SK-N-SH treated with all-trans-retinoic acid at 6 μM for 48 hours (cell line): ENCODE data around the gene LRFN5.

Experiments used
- ATAC-seq: fragments of 200-7000 bp; cut with Tn5 transposase; 3 replicates; pipeline ENCODE4 v1.9.1; 2020; ENCODE audit warnings: mild to moderate bottlenecking, moderate library complexity
- ARNTL ChIP-seq: fragments of 450-650 bp; formaldehyde crosslinking; IDR thresholded peaks from 2 replicates; pipeline ENCODE4 v1.5.0; 2020; ENCODE audit warnings: low read depth, mild to moderate bottlenecking, moderate library complexity, borderline replicate concordance
- BACH2 ChIP-seq: fragments of 250-450 bp; sonication (Bioruptor Pico); IDR thresholded peaks from 2 replicates; pipeline ENCODE4 v1.9.0; 2021; ENCODE audit warnings: mild to moderate bottlenecking, borderline replicate concordance
- CSDC2 ChIP-seq: fragments of 250-450 bp; sonication (Bioruptor Pico); IDR thresholded peaks from 2 replicates; pipeline ENCODE4 v1.5.0; 2020; ENCODE audit warnings: mild to moderate bottlenecking, moderate library complexity
- ESRRG ChIP-seq: fragments of 250-450 bp; sonication (Bioruptor Pico); IDR thresholded peaks from 2 replicates; pipeline ENCODE4 v1.6.1; 2021; ENCODE audit warnings: mild to moderate bottlenecking
- GLIS3 ChIP-seq: fragments of 250-450 bp; sonication (Bioruptor Pico); IDR thresholded peaks from 2 replicates; pipeline ENCODE4 v1.5.0; 2020; ENCODE audit warnings: mild to moderate bottlenecking, moderate library complexity
- ISL1 ChIP-seq: fragments of 250-450 bp; sonication (Bioruptor Pico); IDR thresholded peaks from 2 replicates; pipeline ENCODE4 v2.1.2; 2022; ENCODE audit warnings: mild to moderate bottlenecking, moderate library complexity
- OSR1 ChIP-seq: fragments of 250-450 bp; sonication (Bioruptor Pico); IDR thresholded peaks from 2 replicates; pipeline ENCODE4 v1.8.0; 2022; ENCODE audit warnings: moderate library complexity, mild to moderate bottlenecking, inconsistent platforms
- PPARA ChIP-seq: fragments of 250-450 bp; sonication (Bioruptor Pico); IDR thresholded peaks from 2 replicates; pipeline ENCODE4 v1.5.0; 2020; ENCODE audit warnings: mild to moderate bottlenecking, borderline replicate concordance
- RARB ChIP-seq: fragments of 250-450 bp; sonication (Bioruptor Pico); IDR thresholded peaks from 2 replicates; pipeline ENCODE4 v1.8.0; 2021; ENCODE audit warnings: mild to moderate bottlenecking, moderate library complexity
- SNAI2 ChIP-seq: fragments of 250-450 bp; sonication (Bioruptor Pico); IDR thresholded peaks from 2 replicates; pipeline ENCODE4 v1.5.0; 2020; ENCODE audit warnings: mild to moderate bottlenecking, moderate library complexity
- TCF4 ChIP-seq: fragments of 250-450 bp; sonication (Bioruptor Pico); IDR thresholded peaks from 2 replicates; pipeline ENCODE4 v1.8.0; 2021; ENCODE audit warnings: mild to moderate bottlenecking, moderate library complexity, borderline replicate concordance
- TOX ChIP-seq: fragments of 250-450 bp; sonication (Bioruptor Pico); IDR thresholded peaks from 2 replicates; pipeline ENCODE4 v1.8.0; 2021; ENCODE audit warnings: mild to moderate bottlenecking, moderate library complexity, borderline replicate concordance
- ZC3H10 ChIP-seq: fragments of 250-450 bp; sonication (Bioruptor Pico); IDR thresholded peaks from 2 replicates; pipeline ENCODE4 v1.5.1; 2021; ENCODE audit warnings: mild to moderate bottlenecking, moderate library complexity
- ZFP3 ChIP-seq: fragments of 250-450 bp; sonication (Bioruptor Pico); IDR thresholded peaks from 2 replicates; pipeline ENCODE4 v1.5.0; 2020; ENCODE audit warnings: mild to moderate bottlenecking, moderate library complexity
- ZFP30 ChIP-seq: fragments of 450-650 bp; formaldehyde crosslinking; IDR thresholded peaks from 2 replicates; pipeline ENCODE4 v1.5.0; 2022; ENCODE audit warnings: mild to moderate bottlenecking, moderate library complexity
- ZNF565 ChIP-seq: fragments of 450-650 bp; formaldehyde crosslinking; conservative IDR thresholded peaks from 2 replicates; pipeline ENCODE4 v1.5.0; 2020; ENCODE audit warnings: low read depth, mild to moderate bottlenecking, moderate library complexity
- ZNF70 ChIP-seq: fragments of 450-650 bp; formaldehyde crosslinking; IDR thresholded peaks from 2 replicates; pipeline ENCODE4 v1.5.0; 2020; ENCODE audit warnings: mild to moderate bottlenecking, moderate library complexity
- ZNF8 ChIP-seq: fragments of 450-650 bp; formaldehyde crosslinking; IDR thresholded peaks from 2 replicates; pipeline ENCODE4 v1.5.0; 2020; ENCODE audit warnings: mild to moderate bottlenecking, moderate library complexity
- TF ChIP-seq, protein P1 (sequence below): fragments of 250-450 bp; sonication (Bioruptor Pico); IDR thresholded peaks from 2 replicates; pipeline ENCODE4 v1.5.1; 2021; ENCODE audit warnings: mild to moderate bottlenecking, moderate library complexity
- TF ChIP-seq, protein P2 (sequence below): fragments of 250-450 bp; sonication (Bioruptor Pico); IDR thresholded peaks from 2 replicates; pipeline ENCODE4 v1.8.0; 2020; ENCODE audit warnings: mild to moderate bottlenecking, moderate library complexity, borderline replicate concordance
- TF ChIP-seq, protein P3 (sequence below): fragments of 250-450 bp; sonication (Bioruptor Pico); IDR thresholded peaks from 2 replicates; pipeline ENCODE4 v1.5.0; 2020; ENCODE audit warnings: mild to moderate bottlenecking, moderate library complexity
- TF ChIP-seq, protein P4 (sequence below): fragments of 250-450 bp; sonication (Bioruptor Pico); IDR thresholded peaks from 2 replicates; pipeline ENCODE4 v1.5.1; 2020; ENCODE audit warnings: low read depth, mild to moderate bottlenecking, moderate library complexity

The LRFN5 gene

DNA sequence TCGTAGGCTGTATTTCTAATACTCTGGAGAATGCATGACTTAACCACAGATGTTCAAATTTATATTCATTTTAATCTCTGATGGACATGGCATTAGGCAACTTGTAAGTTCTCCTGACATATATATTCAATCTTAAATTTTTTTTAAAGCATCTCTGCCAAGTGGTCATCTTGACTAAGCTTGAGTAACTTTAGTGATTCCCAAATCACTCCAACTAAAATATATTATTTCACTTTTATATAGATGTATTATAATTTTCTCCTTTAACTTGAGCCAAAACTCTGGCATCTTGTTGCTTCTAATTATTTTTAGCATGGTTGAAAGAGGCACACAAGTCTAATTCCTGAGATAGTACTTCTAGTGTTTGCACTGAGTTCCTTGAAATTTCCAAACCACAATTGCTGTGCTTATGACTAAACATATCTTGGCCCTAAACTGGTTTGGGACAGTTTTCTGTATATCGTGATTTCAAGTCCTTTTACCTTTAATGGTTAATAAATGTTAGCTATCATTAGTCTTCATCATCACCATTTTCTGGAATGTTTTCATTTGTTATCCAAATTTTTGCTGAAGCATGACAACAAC, 8.4 kb downstream of the LRFN5 start:
- no peak for TF ChIP-seq ZFP3 (CRISPR knock-in tag)
- TF ChIP-seq CSDC2 (CRISPR knock-in tag) = no peak
- no peak for ATAC-seq

DNA sequence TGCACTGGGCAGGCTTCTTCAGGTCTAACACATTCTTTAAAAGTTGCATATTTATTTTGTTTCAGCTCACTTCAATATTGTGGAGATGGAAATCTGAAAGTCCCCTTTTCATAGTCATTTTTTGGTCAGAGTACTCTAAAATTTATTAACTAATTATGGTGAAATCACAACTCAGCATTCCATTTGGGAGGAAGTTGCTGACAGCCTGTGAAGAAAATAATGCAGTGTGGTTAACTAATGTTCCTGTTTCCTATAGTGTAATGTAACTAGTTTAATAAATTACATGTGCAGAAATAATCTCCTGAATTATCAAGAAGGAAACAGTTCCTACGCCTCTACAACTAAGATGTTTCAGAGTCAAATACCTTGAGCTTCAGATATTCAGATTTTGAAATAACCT, 17.1 kb downstream of the LRFN5 start:
- TF ChIP-seq BACH2 = no peak
- no peak for TF ChIP-seq ZFP30
- TF ChIP-seq TCF4 = no peak
- TF ChIP-seq ZNF70 (CRISPR knock-in tag) = no peak
- TF ChIP-seq, protein P1, sequence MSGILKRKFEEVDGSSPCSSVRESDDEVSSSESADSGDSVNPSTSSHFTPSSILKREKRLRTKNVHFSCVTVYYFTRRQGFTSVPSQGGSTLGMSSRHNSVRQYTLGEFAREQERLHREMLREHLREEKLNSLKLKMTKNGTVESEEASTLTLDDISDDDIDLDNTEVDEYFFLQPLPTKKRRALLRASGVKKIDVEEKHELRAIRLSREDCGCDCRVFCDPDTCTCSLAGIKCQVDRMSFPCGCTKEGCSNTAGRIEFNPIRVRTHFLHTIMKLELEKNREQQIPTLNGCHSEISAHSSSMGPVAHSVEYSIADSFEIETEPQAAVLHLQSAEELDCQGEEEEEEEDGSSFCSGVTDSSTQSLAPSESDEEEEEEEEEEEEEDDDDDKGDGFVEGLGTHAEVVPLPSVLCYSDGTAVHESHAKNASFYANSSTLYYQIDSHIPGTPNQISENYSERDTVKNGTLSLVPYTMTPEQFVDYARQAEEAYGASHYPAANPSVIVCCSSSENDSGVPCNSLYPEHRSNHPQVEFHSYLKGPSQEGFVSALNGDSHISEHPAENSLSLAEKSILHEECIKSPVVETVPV (CRISPR knock-in tag) = no peak
- TF ChIP-seq GLIS3 (CRISPR knock-in tag) = no peak
- TF ChIP-seq, protein P2, sequence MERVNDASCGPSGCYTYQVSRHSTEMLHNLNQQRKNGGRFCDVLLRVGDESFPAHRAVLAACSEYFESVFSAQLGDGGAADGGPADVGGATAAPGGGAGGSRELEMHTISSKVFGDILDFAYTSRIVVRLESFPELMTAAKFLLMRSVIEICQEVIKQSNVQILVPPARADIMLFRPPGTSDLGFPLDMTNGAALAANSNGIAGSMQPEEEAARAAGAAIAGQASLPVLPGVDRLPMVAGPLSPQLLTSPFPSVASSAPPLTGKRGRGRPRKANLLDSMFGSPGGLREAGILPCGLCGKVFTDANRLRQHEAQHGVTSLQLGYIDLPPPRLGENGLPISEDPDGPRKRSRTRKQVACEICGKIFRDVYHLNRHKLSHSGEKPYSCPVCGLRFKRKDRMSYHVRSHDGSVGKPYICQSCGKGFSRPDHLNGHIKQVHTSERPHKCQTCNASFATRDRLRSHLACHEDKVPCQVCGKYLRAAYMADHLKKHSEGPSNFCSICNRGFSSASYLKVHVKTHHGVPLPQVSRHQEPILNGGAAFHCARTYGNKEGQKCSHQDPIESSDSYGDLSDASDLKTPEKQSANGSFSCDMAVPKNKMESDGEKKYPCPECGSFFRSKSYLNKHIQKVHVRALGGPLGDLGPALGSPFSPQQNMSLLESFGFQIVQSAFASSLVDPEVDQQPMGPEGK (CRISPR knock-in tag) = no peak
- no peak for TF ChIP-seq SNAI2
- TF ChIP-seq ZNF565 (CRISPR knock-in tag) = no peak
- no peak for TF ChIP-seq CSDC2 (CRISPR knock-in tag)
- no peak for TF ChIP-seq RARB
- TF ChIP-seq ZNF8 (CRISPR knock-in tag) = no peak
- no peak for TF ChIP-seq ARNTL (CRISPR knock-in tag)
- TF ChIP-seq ZC3H10 = no peak
- TF ChIP-seq ISL1 = no peak
- TF ChIP-seq PPARA (CRISPR knock-in tag) = no peak
- TF ChIP-seq, protein P3, sequence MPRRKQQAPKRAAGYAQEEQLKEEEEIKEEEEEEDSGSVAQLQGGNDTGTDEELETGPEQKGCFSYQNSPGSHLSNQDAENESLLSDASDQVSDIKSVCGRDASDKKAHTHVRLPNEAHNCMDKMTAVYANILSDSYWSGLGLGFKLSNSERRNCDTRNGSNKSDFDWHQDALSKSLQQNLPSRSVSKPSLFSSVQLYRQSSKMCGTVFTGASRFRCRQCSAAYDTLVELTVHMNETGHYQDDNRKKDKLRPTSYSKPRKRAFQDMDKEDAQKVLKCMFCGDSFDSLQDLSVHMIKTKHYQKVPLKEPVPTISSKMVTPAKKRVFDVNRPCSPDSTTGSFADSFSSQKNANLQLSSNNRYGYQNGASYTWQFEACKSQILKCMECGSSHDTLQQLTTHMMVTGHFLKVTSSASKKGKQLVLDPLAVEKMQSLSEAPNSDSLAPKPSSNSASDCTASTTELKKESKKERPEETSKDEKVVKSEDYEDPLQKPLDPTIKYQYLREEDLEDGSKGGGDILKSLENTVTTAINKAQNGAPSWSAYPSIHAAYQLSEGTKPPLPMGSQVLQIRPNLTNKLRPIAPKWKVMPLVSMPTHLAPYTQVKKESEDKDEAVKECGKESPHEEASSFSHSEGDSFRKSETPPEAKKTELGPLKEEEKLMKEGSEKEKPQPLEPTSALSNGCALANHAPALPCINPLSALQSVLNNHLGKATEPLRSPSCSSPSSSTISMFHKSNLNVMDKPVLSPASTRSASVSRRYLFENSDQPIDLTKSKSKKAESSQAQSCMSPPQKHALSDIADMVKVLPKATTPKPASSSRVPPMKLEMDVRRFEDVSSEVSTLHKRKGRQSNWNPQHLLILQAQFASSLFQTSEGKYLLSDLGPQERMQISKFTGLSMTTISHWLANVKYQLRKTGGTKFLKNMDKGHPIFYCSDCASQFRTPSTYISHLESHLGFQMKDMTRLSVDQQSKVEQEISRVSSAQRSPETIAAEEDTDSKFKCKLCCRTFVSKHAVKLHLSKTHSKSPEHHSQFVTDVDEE (CRISPR knock-in tag) = no peak
- no peak for TF ChIP-seq TOX (CRISPR knock-in tag)
- TF ChIP-seq, protein P4, sequence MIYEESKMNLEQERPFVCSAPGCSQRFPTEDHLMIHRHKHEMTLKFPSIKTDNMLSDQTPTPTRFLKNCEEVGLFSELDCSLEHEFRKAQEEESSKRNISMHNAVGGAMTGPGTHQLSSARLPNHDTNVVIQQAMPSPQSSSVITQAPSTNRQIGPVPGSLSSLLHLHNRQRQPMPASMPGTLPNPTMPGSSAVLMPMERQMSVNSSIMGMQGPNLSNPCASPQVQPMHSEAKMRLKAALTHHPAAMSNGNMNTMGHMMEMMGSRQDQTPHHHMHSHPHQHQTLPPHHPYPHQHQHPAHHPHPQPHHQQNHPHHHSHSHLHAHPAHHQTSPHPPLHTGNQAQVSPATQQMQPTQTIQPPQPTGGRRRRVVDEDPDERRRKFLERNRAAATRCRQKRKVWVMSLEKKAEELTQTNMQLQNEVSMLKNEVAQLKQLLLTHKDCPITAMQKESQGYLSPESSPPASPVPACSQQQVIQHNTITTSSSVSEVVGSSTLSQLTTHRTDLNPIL (CRISPR knock-in tag) = no peak
- ATAC-seq = no peak

DNA sequence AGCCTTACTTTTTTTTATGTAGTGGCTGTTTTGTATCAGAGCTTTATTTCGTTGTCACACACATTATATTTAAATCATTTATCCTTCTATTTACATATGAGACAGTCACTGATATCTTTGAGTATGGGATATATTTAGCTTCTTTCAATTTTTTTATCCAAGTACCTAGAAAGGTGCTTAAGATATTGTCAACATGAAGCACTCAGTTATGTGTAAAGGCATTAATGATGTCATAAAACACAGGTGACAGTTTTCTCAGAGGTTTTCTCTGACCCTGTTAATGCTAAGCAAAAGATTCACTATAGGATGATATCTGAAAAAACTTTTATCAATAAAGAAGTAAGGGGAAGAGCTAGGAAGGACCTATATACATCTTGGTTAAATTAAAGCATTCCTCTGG, 23.2 kb downstream of the LRFN5 start:
- TF ChIP-seq TCF4 = no peak
- no peak for TF ChIP-seq CSDC2 (CRISPR knock-in tag)
- TF ChIP-seq, protein P2 (CRISPR knock-in tag) = no peak
- no peak for ATAC-seq

DNA sequence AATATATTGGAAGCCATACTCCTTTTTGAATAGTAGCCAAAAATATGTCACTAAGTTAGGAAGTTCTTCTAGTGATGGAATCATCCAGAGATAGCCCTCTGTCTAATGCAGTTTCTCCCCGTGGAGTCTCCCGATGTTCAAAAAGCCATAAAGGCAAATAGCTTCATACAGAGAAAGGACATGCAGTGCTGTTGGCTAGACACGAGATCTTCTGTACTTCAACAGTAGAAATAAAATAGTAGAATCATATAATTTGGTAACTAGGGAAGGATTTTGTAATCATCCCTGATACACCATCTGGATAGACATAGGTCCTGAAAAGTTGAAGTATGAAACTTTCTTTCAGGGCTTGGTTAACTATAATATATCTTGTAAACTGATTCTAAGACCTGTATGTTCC, 27.6 kb downstream of the LRFN5 start:
- ATAC-seq = no peak
- TF ChIP-seq ARNTL (CRISPR knock-in tag) (no peak), SNAI2 (no peak), OSR1 (CRISPR knock-in tag) (no peak), CSDC2 (CRISPR knock-in tag) (no peak), TCF4 (no peak), ZFP30 (no peak), TOX (CRISPR knock-in tag) (no peak), ESRRG (CRISPR knock-in tag) (no peak), BACH2 (no peak)
- TF ChIP-seq, protein P1 (CRISPR knock-in tag) = no peak
- TF ChIP-seq, protein P2 (CRISPR knock-in tag) = no peak
- TF ChIP-seq, all 23 proteins: peak for 0
